ENCODE results near the gene FADS2. TPM values are rescaled to one million over a fixed set of nuclear protein-coding genes. Genes with fewer than 3 reads are reported as not detected.

FADS2 gene
- total RNA-seq, 4 donors from 2014 or later, result 130 to 455 (median 327) TPM

DNA sequence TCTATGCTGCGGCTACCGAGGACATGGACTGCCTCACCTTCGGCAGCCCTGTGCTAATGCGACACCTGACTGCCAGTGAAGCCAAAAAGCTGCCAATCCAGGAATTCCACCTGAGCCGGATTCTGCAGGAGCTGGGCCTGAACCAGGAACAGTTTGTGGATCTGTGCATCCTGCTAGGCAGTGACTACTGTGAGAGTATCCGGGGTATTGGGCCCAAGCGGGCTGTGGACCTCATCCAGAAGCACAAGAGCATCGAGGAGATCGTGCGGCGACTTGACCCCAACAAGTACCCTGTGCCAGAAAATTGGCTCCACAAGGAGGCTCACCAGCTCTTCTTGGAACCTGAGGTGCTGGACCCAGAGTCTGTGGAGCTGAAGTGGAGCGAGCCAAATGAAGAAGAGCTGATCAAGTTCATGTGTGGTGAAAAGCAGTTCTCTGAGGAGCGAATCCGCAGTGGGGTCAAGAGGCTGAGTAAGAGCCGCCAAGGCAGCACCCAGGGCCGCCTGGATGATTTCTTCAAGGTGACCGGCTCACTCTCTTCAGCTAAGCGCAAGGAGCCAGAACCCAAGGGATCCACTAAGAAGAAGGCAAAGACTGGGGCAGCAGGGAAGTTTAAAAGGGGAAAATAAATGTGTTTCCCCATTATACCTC lies 32.1 kb upstream of the FADS2 start:
- H3K36me3 ChIP-seq, result peaks cover 10% of the 10 kb centered on the region
- no peak for DNase-seq (ENCODE audit: low spot score in 2 of 2)
- peaks cover 29% of the 10 kb centered on the region for H3K4me1 ChIP-seq
- no peaks in the 10 kb centered on the region for H3K9me3 ChIP-seq
- no peak overlapping the region for H3K4me3 ChIP-seq
- H3K27ac ChIP-seq, result no peak overlapping the region
- TF ChIP-seq POLR2AphosphoS5 (IDR thresholded peaks at IDR 0.05) (no peak), POLR2A (IDR thresholded peaks at IDR 0.05) (no peak), EP300 (IDR thresholded peaks at IDR 0.05) (no peak)
- TF ChIP-seq, protein P1, sequence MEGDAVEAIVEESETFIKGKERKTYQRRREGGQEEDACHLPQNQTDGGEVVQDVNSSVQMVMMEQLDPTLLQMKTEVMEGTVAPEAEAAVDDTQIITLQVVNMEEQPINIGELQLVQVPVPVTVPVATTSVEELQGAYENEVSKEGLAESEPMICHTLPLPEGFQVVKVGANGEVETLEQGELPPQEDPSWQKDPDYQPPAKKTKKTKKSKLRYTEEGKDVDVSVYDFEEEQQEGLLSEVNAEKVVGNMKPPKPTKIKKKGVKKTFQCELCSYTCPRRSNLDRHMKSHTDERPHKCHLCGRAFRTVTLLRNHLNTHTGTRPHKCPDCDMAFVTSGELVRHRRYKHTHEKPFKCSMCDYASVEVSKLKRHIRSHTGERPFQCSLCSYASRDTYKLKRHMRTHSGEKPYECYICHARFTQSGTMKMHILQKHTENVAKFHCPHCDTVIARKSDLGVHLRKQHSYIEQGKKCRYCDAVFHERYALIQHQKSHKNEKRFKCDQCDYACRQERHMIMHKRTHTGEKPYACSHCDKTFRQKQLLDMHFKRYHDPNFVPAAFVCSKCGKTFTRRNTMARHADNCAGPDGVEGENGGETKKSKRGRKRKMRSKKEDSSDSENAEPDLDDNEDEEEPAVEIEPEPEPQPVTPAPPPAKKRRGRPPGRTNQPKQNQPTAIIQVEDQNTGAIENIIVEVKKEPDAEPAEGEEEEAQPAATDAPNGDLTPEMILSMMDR (IDR thresholded peaks at IDR 0.05), result no peak
- no peaks in the 10 kb centered on the region for H3K27me3 ChIP-seq
- 86% methylated on average over 15 of the region's 18 CpGs for WGBS

DNA sequence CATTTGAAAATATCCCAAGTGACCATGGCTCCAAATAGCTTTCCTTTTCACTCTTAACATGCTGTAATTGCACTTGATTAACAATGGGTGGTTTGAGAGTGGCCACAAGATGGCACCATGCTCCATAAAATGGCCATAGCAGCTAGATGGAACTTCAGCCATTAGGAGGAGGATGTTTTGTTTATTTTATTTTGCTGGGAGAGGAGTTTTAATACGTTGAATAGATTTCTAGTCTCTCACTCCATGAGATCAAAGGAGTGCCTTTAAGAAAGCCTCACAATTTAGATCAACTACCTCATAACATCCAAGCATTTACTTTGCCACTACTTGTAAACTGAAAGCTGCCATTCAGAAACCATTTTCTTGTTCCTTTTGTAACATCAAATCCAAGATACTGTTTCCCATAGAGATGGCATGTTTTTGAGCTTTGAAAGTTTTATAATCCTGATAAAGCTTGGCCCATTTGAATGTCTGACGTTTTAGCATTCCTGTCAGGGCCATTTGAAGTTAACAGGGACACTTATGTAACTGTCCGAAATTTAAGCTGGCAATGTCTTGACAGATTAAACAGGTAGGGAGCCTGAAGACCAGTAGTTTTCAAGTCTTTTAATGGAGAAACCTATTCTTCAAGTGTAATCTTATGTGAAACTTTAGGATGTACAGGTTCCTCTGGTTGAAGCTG lies 30.7 kb upstream of the FADS2 start:
- no peak for TF ChIP-seq POLR2A (IDR thresholded peaks at IDR 0.05)
- TF ChIP-seq POLR2AphosphoS5 (IDR thresholded peaks at IDR 0.05), result no peak
- TF ChIP-seq EP300 (IDR thresholded peaks at IDR 0.05), result no peak
- TF ChIP-seq, protein P1 (IDR thresholded peaks at IDR 0.05), result peak; percentile 65 to 81
- no peak for DNase-seq (ENCODE audit: low spot score in 2 of 2)

DNA sequence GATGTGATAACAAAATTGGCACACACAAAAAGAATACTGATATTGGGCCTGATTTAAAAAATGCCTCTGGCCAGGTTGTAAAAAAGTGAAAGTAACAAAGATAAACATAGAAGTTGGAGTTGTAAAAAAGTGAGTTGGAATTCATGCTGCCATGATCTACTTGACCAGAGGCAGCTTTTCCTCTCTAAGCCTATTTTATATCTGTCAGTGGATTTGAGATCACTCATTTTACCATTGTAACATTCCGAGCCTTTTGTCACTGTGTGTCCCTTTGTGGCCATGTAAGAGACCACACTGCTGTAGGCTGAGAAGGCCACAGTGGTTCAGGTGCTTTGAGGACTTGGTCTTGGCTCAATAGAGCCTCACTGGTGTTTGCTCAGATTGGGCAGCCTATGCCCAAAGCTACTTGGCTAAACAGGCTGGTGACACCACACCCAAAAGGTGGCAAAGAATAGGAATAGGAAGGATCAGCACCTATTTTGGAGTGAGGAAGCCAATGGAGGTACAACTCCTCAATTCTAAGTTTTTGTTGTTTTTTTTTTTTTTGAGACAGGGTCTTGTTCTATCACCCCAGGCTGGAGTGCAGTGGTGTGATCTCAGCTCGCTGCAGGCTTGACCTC lies 28.3 kb upstream of the FADS2 start:
- Histone ChIP-seq H3K4me3 (no peak overlapping the region), H3K9me3 (no peaks in the 10 kb centered on the region), H3K36me3 (peaks cover 26% of the 10 kb centered on the region), H3K27me3 (no peaks in the 10 kb centered on the region), H3K4me1 (peaks cover 5% of the 10 kb centered on the region), H3K27ac (no peak overlapping the region)
- DNase-seq (ENCODE audit: low spot score in 2 of 2), result no peak
- 96% methylated on average over 2 of the region's 2 CpGs for WGBS
- no peak for TF ChIP-seq EP300 (IDR thresholded peaks at IDR 0.05)
- TF ChIP-seq POLR2AphosphoS5 (IDR thresholded peaks at IDR 0.05), result no peak
- no peak for TF ChIP-seq POLR2A (IDR thresholded peaks at IDR 0.05)
- TF ChIP-seq, protein P1 (IDR thresholded peaks at IDR 0.05), result no peak

More for the DNA sequence above, 30.7 kb upstream of the FADS2 start:
- Histone ChIP-seq H3K27me3 (no peaks in the 10 kb centered on the region), H3K9me3 (no peaks in the 10 kb centered on the region), H3K4me3 (no peak overlapping the region), H3K36me3 (peaks cover 13% of the 10 kb centered on the region), H3K27ac (no peak overlapping the region), H3K4me1 (peaks cover 18% of the 10 kb centered on the region)
- WGBS, result 42% methylated on average over 3 of the region's 3 CpGs

DNA sequence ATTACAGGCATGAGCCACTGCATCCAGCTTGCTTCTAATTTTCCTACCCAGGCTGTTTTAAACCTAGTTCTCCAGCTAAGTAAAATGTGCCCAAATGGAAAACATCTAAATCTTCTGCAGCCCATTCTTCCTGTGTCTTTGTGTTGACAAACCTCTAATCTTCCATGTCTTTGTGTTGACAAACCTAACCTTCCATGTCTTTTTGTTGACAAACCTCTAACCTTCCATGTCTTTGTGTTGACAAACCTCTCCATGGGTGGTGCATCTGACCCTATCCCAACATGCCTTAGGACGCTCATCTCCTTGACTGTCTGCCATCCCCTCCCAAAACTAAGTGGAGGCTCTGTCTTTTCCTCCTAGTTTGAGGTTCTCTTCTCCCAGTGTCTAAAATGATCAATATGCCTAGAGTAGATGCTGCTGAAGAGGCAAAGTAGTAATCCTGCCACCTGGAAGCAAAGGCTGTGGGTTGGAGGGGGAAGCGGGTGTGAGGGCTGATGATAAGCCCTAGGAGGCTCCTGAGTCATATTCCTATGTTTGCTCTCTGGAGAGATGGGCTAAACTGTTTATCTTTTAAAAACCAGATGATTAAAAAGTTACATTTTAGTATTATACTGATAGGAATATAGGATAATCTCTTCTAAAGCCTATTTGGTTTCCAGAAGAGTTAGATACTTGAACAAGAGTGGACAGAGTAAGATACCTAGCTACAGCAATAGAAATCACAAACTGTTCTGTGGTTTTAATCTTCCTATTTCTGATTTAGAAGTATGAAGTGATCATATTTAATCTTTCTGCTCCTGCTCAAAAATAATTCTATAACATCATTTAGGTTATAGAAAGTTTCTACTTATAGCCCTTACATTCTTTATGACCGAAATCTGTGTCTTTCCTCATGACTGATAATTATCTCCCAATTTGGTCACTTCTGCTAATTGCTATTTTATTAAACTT lies 27.5 kb upstream of the FADS2 start:
- Histone ChIP-seq H3K27me3 (no peaks in the 10 kb centered on the region), H3K4me3 (no peak overlapping the region), H3K4me1 (peaks cover 5% of the 10 kb centered on the region), H3K27ac (no peak overlapping the region), H3K9me3 (no peaks in the 10 kb centered on the region), H3K36me3 (peaks cover 24% of the 10 kb centered on the region)
- WGBS, result 89% methylated on average over 3 of the region's 3 CpGs
- no peak for DNase-seq (ENCODE audit: low spot score in 2 of 2)
- no peak for TF ChIP-seq POLR2A (IDR thresholded peaks at IDR 0.05)
- TF ChIP-seq, protein P1 (IDR thresholded peaks at IDR 0.05), result no peak
